CD4-positive, alpha-beta T cell treated with Interleukin-15 for 1 hour (primary cell): Measurements from ENCODE around the gene SP2.
A peak's percentile ranks its signal among the peaks of the same experiment; 100 is the strongest.

Experiments
- DNase-seq: peaks from one replicate; pipeline ENCODE4 v3.0.0-alpha.2; 2020

The SP2 gene

DNA sequence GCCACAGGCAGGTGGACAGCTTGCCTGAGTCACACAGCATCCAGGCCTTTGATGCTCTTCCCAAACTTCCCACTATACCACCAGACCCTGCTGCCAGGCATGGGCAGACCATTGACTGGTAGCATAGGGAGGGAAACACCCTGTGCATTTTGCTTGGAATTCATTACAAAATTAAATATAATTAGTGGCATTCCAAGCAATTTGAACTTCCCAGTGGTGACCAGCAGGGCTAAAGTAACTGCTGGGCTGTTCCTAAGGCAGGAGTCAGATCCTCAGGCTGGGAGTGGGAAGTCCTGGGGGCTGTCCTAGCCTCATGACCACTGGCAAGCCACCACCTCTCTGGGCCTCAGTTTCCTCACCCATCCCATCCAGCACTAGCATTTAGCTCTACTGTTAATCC, 57.9 kb downstream of the SP2 start:
- no peak for DNase-seq

DNA sequence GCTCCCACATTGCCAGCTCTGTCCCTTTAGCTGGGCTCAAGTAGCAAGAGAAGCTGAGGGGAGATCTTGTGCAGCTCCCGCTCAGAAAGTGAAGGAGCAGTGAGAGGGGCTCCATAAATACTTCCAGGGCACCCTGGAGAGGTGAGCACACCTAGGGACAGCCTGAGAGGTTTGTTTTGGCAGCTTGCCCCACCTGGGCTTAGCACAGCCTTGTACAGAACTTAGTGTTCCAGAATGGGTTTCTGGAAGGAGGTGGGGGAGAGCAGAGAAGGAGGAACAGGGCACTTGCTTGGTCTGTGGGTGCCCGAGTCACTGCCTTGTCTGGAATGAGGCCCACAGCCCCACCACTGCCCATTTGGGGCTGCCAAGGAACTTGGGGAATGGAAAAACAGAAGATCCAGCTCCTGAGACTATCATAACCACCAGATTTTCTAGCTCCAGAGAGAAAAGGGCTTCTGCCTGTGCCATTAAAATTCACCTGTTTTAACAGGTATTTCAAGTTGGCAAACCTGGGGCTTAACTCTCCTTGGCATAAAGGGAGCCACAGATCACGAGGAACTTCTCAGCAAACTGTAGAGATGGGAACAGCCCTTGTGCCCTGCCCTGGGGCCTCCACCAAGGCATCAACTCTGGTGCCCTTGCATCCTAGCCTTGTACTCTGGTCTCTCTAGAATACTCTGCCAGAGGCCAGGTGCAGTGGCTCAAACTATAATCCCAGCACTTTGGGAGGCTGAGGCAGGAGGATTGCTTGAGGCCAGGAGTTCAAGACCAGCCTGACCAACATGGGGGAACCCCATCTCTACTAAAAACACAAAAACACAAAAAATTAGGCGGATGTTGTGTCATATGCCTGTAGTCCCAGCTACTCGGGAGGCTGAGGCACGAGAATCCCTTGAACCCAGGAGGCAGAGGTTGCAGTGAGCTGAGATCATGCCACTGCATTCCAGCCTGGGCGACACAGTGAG, 59.7 kb downstream of the SP2 start:
- DNase-seq = no peak

DNA sequence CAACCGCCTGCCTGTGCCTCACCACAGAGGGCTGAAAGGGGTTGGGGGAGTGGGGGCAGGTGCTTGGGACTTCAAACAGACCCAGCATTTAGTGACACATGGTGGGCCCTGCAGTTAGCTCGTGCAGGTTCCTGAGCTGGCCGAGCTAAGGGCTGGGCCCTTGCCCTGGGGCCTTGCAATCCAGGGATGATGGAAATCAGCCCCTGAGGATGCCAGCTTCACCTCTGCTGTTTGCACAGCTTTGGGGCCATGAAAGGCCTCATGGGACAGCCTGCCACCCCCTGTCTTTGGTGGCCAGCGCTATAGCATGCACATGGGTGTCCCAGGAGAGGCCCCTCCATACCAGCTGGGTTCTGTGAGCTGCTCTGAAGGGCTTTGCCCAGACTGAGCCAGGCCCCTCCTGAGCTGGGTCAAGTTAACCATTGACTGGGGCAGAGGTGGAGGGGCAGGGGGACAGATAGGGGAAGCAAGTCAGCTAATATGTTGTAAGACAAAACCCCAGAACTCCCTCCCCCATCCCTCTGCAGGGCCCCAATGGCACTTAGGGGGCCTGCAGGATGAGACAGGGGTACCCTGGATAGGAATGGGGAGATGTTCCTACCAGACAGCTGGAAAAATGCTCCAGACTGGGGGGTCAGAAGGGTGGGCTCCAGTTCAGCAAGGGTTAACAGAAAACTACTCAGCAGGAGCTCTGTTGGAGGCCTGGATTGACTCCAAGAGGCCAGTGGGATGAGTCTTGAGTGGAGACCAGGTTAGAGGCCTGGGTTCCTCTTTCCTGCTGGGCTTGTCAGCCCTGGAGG, 61.0 kb downstream of the SP2 start:
- DNase-seq = no peak

DNA sequence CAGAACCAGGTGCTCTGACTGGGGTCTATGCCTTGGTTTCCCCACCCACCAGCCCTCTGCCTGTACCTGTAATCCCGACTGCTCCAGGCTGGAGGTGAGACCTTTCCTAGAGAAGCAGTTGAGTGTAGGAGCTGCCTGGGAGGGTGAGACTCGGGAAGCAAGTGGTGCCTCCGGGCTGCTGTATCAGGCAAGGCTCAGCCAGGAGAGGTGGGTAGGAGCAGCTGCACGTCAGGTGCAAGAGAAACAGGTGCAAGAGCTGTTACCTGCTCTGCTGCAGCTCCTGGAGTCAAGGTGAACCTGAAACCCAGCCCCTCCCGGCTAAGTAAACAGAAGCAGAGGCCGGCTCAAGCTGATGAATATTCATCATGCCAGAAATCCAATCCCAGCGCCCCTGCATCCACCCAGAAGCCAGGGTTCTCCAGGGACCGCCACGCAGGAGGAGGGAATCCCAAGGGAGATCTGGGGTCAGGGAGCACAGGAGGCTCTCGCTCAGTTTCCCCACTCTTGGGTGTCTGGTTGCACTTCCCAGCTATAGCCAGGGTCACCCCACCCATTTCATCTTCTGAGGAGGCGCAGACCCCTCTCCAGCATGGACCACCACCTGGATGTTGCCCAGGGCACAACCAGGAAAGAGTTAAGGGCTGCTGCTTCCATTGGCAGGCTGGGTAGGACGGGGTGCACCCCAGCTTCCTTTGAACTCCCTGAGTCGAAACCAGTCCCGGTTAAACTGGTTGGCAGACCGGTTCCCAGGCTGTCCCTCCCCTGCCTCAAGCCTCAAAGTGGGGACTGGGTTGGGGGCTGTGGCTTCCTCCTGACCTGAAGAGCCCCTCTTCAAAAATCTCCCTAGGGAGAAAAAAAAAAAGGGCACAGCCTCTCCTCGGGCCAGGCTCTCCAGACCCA, 61.8 kb downstream of the SP2 start, which contains the start of gene PRR15L:
TSS of gene PRR15L (minus strand) at position 293 of the 900 bp plus-strand sequence. CDS start 4,649 bp downstream, outside the sequence.
- DNase-seq = no peak

DNA sequence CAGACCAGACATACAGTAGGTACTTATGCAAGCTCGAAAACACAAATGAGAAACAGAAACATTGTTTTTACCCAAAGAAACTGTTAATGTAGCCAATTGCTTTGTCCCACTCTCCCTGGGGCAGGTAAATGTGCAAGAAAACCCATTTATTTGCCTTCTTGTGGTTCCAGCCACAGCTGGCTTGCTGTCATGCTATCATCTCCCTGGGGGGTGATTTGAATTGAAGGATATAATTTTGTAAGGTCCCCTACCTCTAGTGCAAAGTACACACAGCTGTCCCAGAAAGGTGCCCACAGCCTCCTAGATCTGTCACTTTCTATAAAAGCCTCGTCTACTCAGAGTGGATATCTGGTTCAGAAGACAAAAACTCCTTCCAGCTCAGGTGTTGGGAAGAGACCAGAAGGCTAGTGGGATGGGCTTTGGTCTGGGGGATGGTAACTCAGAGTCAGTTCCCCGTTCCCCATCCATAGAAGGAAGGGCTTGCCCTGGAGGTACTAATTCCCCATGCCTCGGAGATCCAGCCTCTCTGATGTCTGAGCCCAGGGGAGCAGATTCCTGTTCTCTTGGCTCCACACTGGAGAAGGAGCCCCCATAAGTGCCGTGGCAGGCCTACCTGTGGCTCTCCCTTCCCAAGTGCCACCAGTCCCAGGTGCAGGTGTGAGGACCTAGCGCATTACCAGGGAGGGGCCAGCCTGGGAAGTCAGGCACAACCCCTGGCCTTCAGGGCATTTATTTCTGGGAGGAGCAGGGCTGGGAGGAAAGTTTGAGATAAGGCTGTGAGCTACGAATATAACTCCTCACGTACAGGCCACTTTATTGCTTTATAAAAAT, 64.0 kb downstream of the SP2 start:
- DNase-seq = no peak

DNA sequence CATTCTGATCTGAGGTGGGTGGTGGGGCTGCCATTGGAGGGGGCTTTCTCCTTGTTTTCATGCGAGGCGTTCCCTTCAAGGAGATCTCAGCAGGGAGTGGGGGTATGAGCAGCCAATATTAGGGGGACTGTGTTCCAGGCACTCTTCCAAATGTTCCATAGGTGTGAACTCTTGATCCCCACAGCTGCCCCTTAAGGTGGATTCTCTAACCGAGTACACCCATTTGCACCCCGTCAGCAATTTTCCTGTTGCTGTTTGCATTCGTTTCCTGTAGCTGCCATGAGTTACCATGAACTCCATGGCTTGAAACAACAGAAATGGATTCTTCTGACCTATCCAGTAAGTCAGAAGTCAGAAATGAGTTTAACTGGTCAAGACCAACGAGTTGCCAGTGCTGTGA, 65.4 kb downstream of the SP2 start:
- no peak for DNase-seq

DNA sequence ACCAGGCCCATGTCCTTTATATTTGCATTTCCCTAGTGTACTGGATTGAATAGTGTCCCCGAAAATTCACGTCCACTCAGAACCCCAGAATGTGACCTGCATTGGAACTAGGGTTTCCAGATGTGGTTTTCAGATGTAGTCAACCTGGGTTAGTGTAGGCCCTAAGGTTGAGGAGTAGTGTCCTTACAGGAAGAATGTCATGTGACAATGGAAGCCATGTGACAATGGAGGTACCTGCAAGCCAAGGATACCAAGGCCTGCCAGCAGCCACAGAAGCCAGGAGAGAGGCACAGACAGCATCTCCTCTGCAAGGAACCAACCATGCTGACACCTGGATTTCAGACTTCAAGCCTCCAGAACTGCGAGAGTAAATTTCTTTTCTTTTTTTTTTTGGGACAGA, 66.9 kb downstream of the SP2 start:
- no peak for DNase-seq

DNA sequence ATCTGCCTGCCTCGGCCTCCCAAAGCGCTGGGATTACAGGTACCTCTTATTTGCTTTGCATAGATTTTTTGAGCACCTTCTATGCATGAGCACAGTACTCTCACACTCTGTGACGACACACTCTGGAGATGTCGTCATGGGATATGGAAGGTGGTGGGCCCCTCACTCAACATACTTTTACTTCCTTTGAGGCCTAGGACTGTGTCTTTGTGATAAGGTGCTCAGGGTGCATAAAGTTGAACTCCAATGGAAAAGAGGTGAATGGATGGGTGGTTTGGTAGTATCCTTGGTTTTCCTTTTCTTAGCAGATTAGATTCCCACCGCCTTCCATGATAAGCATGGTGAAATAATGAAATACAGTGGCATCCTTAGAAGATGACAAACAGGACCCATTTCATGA, 68.8 kb downstream of the SP2 start:
- no peak for DNase-seq

DNA sequence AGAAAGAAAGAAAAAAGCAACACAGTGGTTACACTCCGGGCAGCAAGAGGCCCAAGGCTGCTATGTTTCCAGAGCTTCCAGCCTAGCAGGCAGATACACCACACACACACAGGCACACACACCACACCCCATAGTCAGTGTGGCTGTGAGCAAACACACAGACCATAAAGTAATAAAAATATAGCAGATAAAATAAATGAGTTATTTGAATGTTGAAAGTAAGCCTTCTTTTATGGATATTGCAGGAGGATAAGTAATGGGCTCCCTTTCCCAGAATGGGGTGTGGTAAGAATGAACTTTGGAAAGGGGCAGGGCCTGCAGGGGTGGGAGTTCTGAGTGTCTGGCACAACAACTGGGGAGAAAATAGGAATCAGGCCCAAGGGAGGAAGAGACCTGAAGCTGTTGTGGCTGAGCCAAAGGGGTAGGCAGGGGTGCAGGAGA, 70.1 kb downstream of the SP2 start:
- no peak for DNase-seq

DNA sequence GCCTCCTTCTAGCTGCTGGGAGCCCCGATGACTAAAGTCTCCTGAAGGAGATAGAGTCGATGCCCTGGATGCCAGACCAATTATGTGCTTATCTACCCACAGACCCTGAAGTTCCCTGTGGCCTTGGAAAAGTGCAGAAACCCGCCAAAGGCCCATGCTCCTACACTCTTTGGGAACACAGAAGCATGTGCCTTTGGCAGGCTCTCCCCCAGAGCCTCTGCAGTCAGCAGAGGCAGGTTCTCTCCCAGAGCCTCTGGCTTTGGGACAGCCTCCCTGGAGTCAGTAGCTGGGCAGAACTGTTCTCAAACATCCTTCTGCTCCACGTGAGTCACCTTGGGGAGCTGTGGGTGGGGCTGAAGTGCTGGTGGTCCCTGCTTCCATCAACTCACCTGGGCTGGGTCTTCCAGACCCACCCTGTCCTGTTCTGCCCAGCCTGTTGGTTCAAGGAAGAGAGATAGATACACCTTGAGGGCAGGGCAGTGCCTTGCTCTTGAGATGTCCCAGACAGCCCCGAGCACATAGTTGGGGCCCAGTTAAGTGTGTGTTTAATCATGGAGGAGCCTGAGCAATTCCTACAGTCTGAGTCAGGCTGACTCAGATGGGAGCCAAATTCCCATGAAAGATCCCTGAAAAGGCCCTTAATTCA, 71.7 kb downstream of the SP2 start:
- DNase-seq = no peak

DNA sequence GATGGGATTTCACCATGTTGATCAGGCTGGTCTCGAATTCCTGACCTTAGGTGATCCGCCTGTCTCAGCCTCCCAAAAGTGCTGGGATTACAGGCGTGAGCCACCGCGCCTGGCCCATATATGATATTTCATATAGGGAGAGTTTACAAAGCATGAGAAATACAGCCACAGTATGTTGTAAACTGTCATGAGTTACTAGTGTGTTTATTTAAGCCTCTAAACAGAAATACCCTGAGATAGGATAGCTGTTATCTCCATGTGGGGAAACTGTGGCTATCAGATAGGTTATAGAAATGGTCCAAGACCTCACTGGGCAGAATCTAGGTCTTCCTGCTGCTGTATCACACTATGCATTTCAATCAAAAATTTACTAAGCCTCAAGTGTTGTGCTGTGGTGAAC, 72.8 kb downstream of the SP2 start:
- no peak for DNase-seq

DNA sequence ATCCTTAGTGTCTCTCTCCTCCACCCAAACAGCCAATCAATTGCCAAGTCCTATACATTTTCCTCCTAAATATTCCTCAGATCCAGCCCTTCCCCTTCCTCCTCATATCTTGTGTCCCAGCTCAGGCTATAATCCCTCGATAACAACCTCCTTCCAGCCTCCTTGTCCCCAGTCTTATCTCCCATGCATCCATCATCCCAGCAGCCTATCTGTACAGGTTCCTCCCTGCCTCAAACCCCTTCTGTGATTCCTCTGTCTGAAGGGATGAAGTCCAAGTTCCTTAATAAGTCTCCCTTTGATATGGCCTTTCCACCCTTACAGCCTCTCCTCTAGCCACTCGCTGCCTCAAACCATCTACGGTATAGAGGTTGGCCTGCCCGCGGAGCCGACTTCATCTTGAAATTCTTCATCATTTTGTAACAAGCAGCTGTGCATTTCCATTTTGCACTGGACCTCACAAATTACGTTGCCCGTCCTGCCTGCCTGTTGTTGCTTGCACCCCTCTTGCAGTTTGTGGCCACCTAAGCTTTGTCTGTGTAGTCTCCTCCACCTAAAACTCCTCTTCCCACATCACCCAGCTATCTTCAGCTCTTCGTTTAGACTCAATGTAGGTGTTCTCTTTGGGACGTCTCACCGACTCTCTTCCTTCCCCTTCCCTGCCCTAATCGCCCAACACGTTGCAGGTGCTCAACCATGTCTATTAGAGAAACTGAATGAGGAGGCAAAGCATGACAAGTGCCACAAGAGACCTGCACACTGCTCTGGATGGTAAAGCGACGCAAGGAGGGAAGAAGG, 74.1 kb downstream of the SP2 start:
- no peak for DNase-seq

DNA sequence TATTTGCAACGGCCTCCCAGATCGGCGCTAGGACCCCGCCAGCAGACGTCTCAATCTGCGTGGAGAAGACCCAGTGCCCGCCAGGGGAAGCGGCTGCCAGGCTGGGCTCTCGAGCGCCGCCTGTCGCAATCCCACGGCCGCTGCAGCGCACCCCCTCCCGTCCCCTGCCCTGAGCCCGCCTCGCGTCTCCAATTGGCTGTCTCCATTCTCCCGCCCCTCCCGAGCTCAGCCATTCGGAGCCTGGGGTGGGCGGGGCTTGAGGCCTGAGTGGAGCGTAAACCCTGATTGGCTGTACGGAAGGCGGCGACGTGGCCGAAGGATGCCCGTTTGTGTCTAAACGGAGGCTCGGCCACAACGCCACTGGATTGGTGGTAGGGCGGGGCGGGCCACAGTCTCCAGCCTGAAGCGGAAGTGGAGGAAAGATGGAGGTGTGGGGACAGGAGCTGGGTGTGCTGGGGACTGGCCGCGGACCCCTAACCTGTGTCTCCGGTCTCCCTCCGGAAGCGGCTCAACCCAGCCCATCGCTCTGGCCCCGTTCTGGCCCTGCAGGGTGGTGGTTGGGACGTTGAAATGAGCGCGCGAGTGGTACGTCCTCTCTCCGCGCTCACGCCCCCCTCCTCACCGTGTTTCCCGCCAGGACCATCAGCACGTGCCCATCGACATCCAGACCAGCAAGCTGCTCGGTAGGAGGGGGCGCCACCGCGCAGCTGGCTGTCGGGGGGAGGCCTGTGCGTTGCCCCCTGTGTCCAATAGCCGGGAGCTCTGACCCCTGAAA, 74.9 kb downstream of the SP2 start, which contains the start of gene CDK5RAP3:
TSS of gene CDK5RAP3 (plus strand) at position 389 of the 775 bp plus-strand sequence. CDS start at position 423, 34 bp downstream.
- DNase-seq = peak; percentile 99

DNA sequence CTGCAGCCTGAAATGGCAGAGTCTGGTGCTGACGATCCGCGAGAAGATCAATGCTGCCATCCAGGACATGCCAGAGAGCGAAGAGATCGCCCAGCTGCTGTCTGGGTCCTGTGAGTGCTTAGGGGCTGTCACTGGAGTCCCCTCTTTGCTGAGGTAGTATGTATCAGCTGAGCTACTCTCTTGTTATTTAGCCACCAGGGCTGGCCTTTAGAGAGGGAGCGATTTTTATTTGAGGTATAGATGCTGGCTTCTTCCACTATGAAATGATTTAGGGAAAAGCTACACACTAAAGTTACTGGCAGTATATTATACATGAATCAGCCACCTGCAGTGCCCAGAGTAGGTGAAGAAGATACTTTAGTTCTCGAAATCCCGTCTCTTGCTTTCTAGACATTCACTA, 77.5 kb downstream of the SP2 start:
- no peak for DNase-seq

DNA sequence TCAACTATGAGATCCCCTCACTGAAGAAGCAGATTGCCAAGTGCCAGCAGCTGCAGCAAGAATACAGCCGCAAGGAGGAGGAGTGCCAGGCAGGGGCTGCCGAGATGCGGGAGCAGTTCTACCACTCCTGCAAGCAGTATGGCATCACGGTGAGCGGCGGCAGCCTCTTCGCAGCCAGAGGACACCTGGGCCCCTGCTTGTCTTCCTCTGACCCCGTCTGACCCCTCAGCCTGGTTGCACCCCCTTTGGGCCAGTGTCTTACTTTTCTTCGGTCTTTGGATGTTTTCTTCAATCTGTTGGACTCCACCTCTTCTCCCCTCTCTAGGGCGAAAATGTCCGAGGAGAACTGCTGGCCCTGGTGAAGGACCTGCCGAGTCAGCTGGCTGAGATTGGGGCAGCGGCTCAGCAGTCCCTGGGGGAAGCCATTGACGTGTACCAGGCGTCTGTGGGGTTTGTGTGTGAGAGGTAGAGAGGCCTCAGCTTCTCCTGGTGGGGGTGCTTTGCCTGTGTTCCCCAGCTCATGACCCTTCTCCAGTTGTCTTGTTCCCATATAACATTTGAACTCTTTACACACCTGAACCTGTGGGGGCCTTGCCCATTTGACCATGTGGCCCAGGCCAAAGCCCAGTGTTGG, 79.3 kb downstream of the SP2 start:
- no peak for DNase-seq

DNA sequence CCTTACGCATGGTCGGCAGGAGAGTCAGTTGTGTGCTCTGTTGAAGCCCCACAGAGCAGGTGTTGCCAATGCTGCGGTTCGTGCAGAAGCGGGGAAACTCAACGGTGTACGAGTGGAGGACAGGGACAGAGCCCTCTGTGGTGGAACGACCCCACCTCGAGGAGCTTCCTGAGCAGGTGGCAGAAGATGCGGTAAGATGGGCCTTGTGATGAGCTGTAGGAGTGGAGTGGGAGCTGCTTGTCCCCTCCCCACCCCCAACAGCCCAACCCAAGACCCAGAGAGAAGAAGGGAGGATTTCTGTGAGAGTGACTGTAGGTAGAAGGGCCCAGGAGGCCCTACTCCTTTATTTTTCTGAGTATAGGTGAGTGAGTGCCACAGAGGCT, 79.8 kb downstream of the SP2 start:
- DNase-seq = no peak

DNA sequence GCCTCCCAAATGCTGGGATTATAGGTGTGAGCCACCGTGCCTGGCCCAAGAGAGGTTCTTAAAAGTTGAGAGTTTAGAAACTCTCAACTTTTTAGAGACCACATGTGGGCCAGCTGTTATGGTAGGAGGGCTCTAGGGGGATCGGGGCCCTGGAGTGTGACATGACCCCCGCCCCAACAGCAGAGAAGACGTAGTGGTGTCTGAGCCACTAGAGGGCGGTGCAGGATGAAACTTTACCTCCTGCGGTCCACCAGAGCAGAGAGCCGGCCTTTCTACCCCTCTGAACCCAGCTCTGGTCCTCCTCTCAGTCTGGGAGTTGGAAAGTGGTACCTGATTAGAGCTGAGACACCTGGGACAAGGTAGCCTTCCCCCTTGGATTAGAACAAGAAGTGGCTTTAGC, 82.3 kb downstream of the SP2 start:
- DNase-seq = peak; percentile 41
